Measurements from ENCODE around the gene LCAT. TPM values are rescaled to one million over a fixed set of nuclear protein-coding genes. Genes with fewer than 3 reads are reported as not detected.

Gene LCAT
- total and polyA plus RNA-seq, 9 of the 15 experiments (the other 6 are each of a cell fraction or from before 2014, with no cell fraction given) = 0.46 to 21.0 (median 5.0) TPM

DNA sequence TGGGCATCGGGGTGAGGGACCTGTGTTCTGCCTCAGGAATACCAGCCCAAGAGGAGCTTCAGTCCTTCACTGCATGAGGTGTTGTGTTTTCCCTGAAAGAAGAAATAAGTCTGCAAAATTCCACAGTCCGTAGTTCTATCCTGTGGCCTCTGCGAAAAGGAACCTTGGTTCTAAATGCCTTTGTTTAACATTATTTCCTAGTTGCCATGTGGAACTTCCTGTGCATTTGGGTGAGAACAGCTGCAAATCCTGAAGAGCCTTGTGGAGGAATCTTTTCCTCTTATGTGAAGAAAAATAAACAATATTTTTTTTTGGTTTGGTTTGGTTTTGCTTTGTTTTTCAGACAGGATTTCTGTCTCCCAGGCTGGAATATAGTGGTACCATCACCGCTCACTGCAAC is 41.1 kb downstream of the LCAT start:
- no peak overlapping the region for H3K9ac ChIP-seq (ENCODE audit: insufficient read depth in 1 of 2, low read depth in 2 of 2, low read length in 2 of 2)
- WGBS (ENCODE audit: insufficient coverage, low coverage, missing lambda C conversion rate) = 95% methylated on average over 4 of the region's 4 CpGs
- no TSS peak for BruUV-seq (replicated peaks)
- peaks cover 17% of the 10 kb centered on the region for H3K79me2 ChIP-seq (ENCODE audit: control insufficient read depth, insufficient read depth, low read length)
- FAIRE-seq = no peak
- no peaks in the 10 kb centered on the region for H3K4me1 ChIP-seq (replicated peaks in 1 of 2; ENCODE audit: control insufficient read depth in 2 of 2, insufficient read depth in 2 of 2, low read length in 2 of 2)
- H3K27me3 ChIP-seq (ENCODE audit: control insufficient read depth in 2 of 2, insufficient read depth in 2 of 2, low read length in 2 of 2) = no peaks in the 10 kb centered on the region
- no peak for TF ChIP-seq ZKSCAN1 (IDR thresholded peaks at IDR 0.05; ENCODE audit: low read depth, low read length)
- TF ChIP-seq, protein P1, sequence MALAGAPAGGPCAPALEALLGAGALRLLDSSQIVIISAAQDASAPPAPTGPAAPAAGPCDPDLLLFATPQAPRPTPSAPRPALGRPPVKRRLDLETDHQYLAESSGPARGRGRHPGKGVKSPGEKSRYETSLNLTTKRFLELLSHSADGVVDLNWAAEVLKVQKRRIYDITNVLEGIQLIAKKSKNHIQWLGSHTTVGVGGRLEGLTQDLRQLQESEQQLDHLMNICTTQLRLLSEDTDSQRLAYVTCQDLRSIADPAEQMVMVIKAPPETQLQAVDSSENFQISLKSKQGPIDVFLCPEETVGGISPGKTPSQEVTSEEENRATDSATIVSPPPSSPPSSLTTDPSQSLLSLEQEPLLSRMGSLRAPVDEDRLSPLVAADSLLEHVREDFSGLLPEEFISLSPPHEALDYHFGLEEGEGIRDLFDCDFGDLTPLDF (CRISPR knock-in tag; IDR thresholded peaks at IDR 0.05) = no peak
- no peak for TF ChIP-seq STAT5A (IDR thresholded peaks at IDR 0.05; ENCODE audit: borderline replicate concordance, low read length)
- no peak for TF ChIP-seq XRCC5 (IDR thresholded peaks at IDR 0.05; ENCODE audit: low read depth, low read length)
- TF ChIP-seq ZNF184 (CRISPR knock-in tag; IDR thresholded peaks at IDR 0.05) = no peak
- TF ChIP-seq POU5F1 (IDR thresholded peaks at IDR 0.05; ENCODE audit: borderline replicate concordance, low read depth, low read length, partially characterized antibody) = no peak
- no peak for TF ChIP-seq SIX5 (IDR thresholded peaks at IDR 0.05; ENCODE audit: borderline replicate concordance in 1 of 2, insufficient read depth in 1 of 2, low read depth in 1 of 2, low read length in 2 of 2)
- no peak for TF ChIP-seq ZC3H8 (IDR thresholded peaks at IDR 0.05)
- TF ChIP-seq ASH1L (IDR thresholded peaks at IDR 0.05; ENCODE audit: borderline replicate concordance, low read depth, partially characterized antibody) = no peak
- no peak for TF ChIP-seq PHF8 (IDR thresholded peaks at IDR 0.05; ENCODE audit: borderline replicate concordance, low read length)
- no peak for TF ChIP-seq HCFC1 (IDR thresholded peaks at IDR 0.05; ENCODE audit: low read depth, low read length)
- no peak for TF ChIP-seq HNRNPL (IDR thresholded peaks at IDR 0.05; ENCODE audit: low read depth, low read length)
- no peaks in the 10 kb centered on the region for H3K9me1 ChIP-seq (ENCODE audit: control insufficient read depth, insufficient read depth, low read length)
- H3K4me2 ChIP-seq (ENCODE audit: insufficient read depth, low read length) = no peak overlapping the region
- ATAC-seq = no peak
- intact Hi-C loops (cut with micrococcal nuclease) (no loop called here), in situ Hi-C loops (cut with MboI) (no loop called here)
- H3K36me3 ChIP-seq (ENCODE audit: control insufficient read depth, insufficient read depth, low read length) = peaks cover 8% of the 10 kb centered on the region; the same call in 2 of the 3 replicates
- H3K4me3 ChIP-seq = no peak overlapping the region
- DNase-seq (ENCODE audit: extremely low read depth in 1 of 4, low spot score in 3 of 4) = no peak
- ChIA-PET POLR2A (interaction anchor here (1.6 to 2.1 kb wide), 2 partner anchors 12 to 15 kb away, joined by 6 to 8 read pairs; no protein-coding TSS in a partner anchor), CTCF (ENCODE audit: low intra/inter-chr PET ratio) (no interaction called here)
- H3K27ac ChIP-seq (ENCODE audit: extremely low read depth, low read depth, low read length) = no peak overlapping the region
- no peaks in the 10 kb centered on the region for H3K9me3 ChIP-seq (replicated peaks; ENCODE audit: control insufficient read depth, insufficient read depth, low read depth, low read length)
- no peak overlapping the region for H2AFZ ChIP-seq (ENCODE audit: low read depth, low read length)
- peaks cover 2% of the 10 kb centered on the region; the same call in 1 of the 2 replicates for H4K20me1 ChIP-seq (replicated peaks; ENCODE audit: control insufficient read depth, insufficient read depth, low read length)
